ENCODE measurements around the gene GNAQ. TPM values are rescaled to one million over a fixed set of nuclear protein-coding genes. Genes with fewer than 3 reads are reported as not detected.

GNAQ gene
- total and polyA plus RNA-seq, 4 donors: 24.6 to 86.2 (median 51.4) TPM

DNA sequence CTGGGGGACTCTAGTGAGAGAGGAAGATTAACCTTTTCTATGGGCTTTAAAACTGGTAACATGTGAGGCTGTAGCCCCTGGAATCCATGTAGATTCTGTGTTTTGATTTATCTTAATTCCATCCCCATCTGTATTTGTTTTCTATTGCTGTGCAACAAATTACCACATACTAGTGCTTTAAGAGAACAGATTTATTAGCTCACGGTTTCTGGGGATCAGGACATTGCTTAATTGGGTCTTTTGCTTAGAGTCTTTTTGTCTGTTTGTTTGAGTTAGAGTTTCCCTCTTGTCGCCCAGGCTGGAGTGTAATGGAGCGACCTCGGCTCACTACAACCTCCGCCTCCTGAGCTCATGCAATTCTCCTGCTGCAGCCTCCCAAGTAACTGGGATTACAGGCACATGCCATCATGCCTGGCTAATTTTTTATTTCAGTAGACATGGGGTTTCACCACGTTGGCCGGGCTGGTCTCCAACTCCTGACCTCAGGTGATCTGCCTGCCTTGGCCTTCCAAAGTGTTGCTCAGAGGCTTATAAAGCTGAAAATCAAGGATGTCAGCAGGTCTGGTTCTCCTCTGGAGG, 353.6 kb downstream of the GNAQ start:
- TF ChIP-seq, protein P1, sequence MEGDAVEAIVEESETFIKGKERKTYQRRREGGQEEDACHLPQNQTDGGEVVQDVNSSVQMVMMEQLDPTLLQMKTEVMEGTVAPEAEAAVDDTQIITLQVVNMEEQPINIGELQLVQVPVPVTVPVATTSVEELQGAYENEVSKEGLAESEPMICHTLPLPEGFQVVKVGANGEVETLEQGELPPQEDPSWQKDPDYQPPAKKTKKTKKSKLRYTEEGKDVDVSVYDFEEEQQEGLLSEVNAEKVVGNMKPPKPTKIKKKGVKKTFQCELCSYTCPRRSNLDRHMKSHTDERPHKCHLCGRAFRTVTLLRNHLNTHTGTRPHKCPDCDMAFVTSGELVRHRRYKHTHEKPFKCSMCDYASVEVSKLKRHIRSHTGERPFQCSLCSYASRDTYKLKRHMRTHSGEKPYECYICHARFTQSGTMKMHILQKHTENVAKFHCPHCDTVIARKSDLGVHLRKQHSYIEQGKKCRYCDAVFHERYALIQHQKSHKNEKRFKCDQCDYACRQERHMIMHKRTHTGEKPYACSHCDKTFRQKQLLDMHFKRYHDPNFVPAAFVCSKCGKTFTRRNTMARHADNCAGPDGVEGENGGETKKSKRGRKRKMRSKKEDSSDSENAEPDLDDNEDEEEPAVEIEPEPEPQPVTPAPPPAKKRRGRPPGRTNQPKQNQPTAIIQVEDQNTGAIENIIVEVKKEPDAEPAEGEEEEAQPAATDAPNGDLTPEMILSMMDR (IDR thresholded peaks at IDR 0.05; ENCODE audit: control extremely low read depth, extremely low read depth): no peak
- ATAC-seq (ENCODE audit: insufficient read depth, low FRiP score) (no peak), DNase-seq (peak in 2 of 3 donors; percentile 44 to 49)
- no peaks in the 10 kb centered on the region for H3K27me3 ChIP-seq (ENCODE audit: control insufficient read depth in 3 of 3, insufficient read depth in 3 of 3, low read length in 2 of 3)
- no peaks in the 10 kb centered on the region for H3K9me3 ChIP-seq (ENCODE audit: control insufficient read depth in 4 of 4, insufficient read depth in 3 of 4, low read length in 3 of 4)
- H3K9ac ChIP-seq (ENCODE audit: insufficient read depth in 1 of 2, low read length in 2 of 2): peak overlapping the region in 1 of 2 donors; percentile 27
- H3K27ac ChIP-seq (ENCODE audit: low read depth in 1 of 2, low read length in 1 of 2): no peak overlapping the region
- peaks cover 0 to 22% (median 15%) of the 10 kb centered on the region in 5 donors for H3K4me1 ChIP-seq (ENCODE audit: control insufficient read depth in 5 of 5, insufficient read depth in 5 of 5, low read length in 5 of 5)
- H3K36me3 ChIP-seq (ENCODE audit: control insufficient read depth in 4 of 4, insufficient read depth in 4 of 4, low read length in 4 of 4): no peaks in the 10 kb centered on the region
- H3K4me3 ChIP-seq: no peak overlapping the region
- WGBS, 2 donors: 78 to 83% methylated on average over 7 of the region's 7 CpGs

DNA sequence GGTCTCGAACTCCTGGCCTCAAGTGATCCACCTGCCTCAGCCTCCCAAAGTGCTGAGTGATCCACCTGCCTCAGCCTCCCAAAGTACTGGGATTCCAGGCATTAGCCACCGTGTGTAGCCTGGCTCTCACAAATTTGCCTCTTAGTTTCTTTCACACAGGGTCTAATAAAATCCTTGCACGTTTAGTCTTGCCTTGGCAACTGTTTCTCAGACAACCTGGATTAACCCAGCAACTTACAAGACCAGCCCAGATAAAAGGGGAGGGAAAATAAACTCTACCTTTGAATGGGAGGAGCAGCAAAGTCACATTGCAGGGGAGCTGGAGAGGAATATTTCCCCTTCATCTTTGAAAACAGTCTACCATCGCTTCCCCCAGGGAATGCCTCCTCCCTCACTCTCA, 354.2 kb downstream of the GNAQ start:
- no peak overlapping the region for H3K27ac ChIP-seq (ENCODE audit: low read depth in 1 of 2, low read length in 1 of 2)
- no peaks in the 10 kb centered on the region for H3K9me3 ChIP-seq (ENCODE audit: control insufficient read depth in 4 of 4, insufficient read depth in 3 of 4, low read length in 3 of 4)
- TF ChIP-seq, protein P1 (IDR thresholded peaks at IDR 0.05; ENCODE audit: control extremely low read depth, extremely low read depth): no peak
- H3K9ac ChIP-seq (ENCODE audit: insufficient read depth in 1 of 2, low read length in 2 of 2): peak overlapping the region in 1 of 2 donors; percentile 27
- H3K4me3 ChIP-seq: no peak overlapping the region
- H3K27me3 ChIP-seq (ENCODE audit: control insufficient read depth in 3 of 3, insufficient read depth in 3 of 3, low read length in 2 of 3): no peaks in the 10 kb centered on the region
- DNase-seq (no peak), ATAC-seq (ENCODE audit: insufficient read depth, low FRiP score) (no peak)
- WGBS, 2 donors: 83 to 89% methylated on average over 4 of the region's 4 CpGs
- peaks cover 0 to 22% (median 17%) of the 10 kb centered on the region in 5 donors for H3K4me1 ChIP-seq (ENCODE audit: control insufficient read depth in 5 of 5, insufficient read depth in 5 of 5, low read length in 5 of 5)
- no peaks in the 10 kb centered on the region for H3K36me3 ChIP-seq (ENCODE audit: control insufficient read depth in 4 of 4, insufficient read depth in 4 of 4, low read length in 4 of 4)

DNA sequence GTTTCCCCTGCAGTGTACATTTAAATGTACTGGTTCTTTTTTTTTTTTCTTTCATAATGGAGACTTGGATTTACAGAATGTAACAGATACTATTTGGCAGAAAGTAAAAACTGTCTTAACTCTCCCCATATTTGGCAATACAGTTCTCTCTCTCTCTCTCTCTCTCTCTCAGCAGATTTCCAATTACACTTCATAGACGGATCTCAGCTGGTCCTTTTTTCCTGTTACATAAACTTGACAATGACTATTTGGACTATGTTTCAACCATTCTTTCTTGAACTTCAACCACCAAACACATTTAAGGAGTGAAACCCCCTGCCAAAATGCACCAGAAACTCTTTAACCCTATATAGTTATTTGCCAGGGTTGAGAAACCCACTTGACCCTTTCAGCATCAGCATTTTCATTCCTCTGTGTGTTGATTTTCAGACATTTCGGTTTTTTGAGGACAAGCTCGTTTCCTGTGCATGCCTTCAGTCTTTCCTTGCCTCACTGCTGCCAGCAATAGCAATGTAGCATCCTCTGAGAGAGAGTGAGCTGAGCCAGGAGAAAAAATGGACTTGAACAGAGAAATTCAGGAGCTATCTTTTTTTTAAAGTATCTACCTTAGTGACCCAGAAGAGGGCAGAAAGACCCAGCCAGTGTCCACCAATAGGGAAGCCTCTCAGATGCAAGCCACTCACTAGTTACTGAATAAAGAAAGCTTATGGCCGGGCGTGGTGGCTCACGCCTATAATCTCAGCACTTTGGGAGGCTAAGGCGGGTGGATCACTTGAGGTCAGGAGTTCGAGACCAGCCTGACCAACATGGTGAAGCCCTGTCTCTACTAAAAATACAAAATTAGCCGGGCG, 357.4 kb downstream of the GNAQ start:
- ATAC-seq (ENCODE audit: insufficient read depth, low FRiP score): no peak
- no peak overlapping the region for H3K4me3 ChIP-seq
- H3K27me3 ChIP-seq (ENCODE audit: control insufficient read depth in 3 of 3, insufficient read depth in 3 of 3, low read length in 2 of 3): no peaks in the 10 kb centered on the region
- H3K4me1 ChIP-seq (ENCODE audit: control insufficient read depth in 5 of 5, insufficient read depth in 5 of 5, low read length in 5 of 5): peaks cover 0 to 19% (median 17%) of the 10 kb centered on the region in 5 donors
- no peaks in the 10 kb centered on the region for H3K9me3 ChIP-seq (ENCODE audit: control insufficient read depth in 4 of 4, insufficient read depth in 3 of 4, low read length in 3 of 4)
- peak; percentile 59 to 96 (median 96) for DNase-seq
- TF ChIP-seq, protein P1 (IDR thresholded peaks at IDR 0.05; ENCODE audit: control extremely low read depth, extremely low read depth): no peak
- no peak overlapping the region for H3K27ac ChIP-seq (ENCODE audit: low read depth in 1 of 2, low read length in 1 of 2)
- H3K9ac ChIP-seq (ENCODE audit: insufficient read depth in 1 of 2, low read length in 2 of 2): no peak overlapping the region
- WGBS, 2 donors: 80 to 84% methylated on average over 10 of the region's 10 CpGs
- H3K36me3 ChIP-seq (ENCODE audit: control insufficient read depth in 4 of 4, insufficient read depth in 4 of 4, low read length in 4 of 4): no peaks in the 10 kb centered on the region
